NOMO-1 (cell line): ENCODE data around the gene MACROH2A2.
A peak's percentile ranks its signal among the peaks of the same experiment; 100 is the strongest.
"Not testable (repeated sequence)": the region's sequence is repeated elsewhere in the genome, so short reads cannot be mapped to it uniquely, and the experiment has no call there.

Source experiments
- DNase-seq, 2 experiments: peaks; one replicate each; lab custom pipeline; 2025; ENCODE audit not compliant: unreplicated experiment in 2 of 2; lab: John Stamatoyannopoulos, UW

MACROH2A2 gene

DNA sequence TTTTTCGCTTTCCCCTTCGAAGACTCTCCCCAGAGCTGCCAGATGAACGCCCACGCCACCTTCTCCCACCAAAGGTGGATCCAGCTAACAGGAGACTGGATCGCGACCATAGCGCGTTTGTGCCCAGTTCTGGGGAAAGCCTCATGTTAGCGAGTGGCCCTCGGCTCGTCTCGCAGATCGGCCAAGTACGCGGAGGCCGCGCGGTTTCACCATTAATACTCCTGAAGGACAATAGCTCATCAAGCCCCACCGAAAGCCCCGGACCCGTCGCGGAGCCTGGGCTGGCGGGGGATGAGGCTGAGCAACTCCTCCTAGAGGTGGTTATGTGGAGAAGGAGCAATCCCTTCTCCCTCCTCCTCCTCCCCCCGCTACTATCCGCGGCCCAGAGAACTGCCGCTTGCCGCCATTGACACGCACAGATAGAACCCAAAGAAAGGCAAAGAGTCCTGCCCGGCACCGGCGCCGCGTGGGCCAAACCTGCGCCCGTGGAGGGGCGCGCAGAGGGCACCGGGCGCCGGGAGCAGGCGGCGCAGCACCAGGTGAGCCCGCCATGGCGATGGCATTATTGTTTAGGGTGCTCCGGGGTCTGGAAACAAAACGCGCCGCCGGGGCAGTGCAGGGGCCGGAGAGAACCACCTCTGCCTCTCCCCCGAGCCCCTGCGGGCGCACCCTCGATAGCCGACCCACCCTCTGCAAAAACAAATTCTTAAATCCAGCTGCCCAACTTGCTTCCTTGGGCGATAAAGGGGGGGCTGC is at the start of gene MACROH2A2:
Gene MACROH2A2, plus strand, starts transcription at position 385 of the 756 bp plus-strand sequence. CDS start 22,813 bp downstream, outside the sequence.
- DNase-seq = peak in 1 of 2 experiments; percentile 12

DNA sequence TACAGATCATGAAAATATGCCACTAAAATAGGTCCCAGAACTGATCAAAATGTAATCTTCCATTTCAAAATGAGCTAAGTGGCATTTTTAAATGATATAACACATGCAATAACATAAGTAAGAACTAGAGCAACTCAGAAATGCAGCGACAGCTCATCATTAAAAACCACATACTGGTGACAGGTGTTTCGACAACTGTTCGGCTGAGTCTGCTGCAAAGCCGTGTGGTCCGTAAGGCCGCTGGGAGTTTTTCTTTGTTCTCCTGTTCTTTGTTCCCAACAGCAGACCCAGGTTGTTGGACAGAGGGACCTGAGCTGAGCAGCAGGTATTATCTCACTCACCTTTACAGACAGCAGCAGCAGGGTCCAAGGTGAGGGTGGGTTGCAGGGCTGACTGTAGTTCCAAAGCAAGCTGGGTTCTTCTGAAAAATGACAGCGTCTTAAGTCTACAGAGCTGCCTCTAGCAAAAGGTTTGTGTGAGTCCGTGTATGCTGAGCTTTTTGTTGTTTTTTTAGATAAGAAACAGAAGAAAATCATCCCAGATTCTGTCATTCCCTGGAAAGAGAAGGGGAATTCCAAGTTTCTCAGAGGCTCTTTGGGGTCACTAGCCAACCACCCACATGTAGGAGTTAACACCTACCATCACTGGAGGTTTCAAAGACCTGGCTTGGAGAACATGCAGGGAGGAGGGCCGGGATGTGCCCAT is 45.4 kb upstream of the MACROH2A2 start:
- no peak for DNase-seq

DNA sequence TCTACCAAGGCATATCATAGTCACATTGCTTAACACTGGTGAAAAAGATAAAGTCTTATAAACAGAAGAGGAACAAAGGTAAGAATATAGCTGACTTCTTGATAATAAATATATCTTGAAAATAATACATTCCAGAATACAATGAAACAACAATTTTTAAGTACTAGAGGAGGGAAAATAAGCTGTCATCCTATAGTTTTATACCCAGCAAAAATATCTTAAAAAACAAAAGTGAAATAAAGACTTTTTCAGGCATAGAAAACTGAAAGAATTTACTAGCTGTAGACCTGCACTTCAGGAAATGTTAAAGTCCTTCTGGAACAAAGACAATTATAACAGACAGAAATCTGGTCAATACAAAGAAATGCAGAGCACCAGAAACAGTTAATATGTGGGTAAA is 21.4 kb upstream of the MACROH2A2 start:
- DNase-seq = no peak

- DNase-seq = no peak
Observed at GRCh38 chr10:70032667-70033289, 19.9 kb upstream of the MACROH2A2 start.

GRCh38 chr10:70034232-70034631 is 18.4 kb upstream of the MACROH2A2 start:
- DNase-seq = no peak

- DNase-seq = no peak
Observed at GRCh38 chr10:70035531-70035930, 17.1 kb upstream of the MACROH2A2 start.

GRCh38 chr10:70038923-70039322 is 13.7 kb upstream of the MACROH2A2 start:
- DNase-seq = no peak

DNA sequence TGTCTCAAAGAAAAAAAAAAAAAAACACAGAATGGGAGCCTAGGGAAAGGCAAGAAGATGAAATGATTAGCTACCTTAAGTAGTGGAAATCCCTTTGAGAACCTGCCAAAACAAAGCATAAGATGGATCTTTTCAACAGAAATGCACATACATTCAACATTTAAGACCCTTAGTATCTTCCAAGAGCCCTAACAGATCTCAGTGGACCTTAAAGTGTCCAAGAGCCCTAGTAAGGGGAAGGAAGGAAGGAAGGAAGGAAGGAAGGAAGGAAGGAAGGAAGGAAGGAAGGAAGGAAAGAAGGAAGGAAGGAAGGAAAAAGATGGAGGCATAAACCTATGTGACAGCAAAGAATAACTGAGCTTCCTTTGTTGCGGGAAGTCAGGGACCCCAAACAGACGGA is 11.6 kb upstream of the MACROH2A2 start:
- DNase-seq = no peak

DNA sequence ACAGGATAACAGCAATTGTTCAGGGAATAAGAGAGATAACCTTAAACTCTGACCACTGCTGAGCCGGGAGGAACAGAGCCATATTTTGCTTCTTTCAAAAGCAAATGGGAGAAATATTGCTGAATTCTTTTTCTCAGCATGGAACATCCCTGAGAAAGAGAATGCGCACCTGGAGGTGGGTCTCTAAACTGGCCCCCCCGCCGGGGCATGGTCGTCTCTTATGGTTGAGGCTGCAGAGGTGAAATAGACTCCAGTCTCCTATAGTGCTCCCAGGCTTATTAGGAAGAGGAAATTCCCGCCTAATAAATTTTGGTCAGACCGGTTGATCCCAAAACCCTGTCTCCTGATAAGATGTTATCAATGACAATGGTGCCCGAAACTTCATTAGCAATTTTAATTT is 10.9 kb upstream of the MACROH2A2 start:
- DNase-seq = not testable (repeated sequence)

- not testable (repeated sequence) for DNase-seq
Observed at GRCh38 chr10:70047066-70047465, 5.6 kb upstream of the MACROH2A2 start.

DNA sequence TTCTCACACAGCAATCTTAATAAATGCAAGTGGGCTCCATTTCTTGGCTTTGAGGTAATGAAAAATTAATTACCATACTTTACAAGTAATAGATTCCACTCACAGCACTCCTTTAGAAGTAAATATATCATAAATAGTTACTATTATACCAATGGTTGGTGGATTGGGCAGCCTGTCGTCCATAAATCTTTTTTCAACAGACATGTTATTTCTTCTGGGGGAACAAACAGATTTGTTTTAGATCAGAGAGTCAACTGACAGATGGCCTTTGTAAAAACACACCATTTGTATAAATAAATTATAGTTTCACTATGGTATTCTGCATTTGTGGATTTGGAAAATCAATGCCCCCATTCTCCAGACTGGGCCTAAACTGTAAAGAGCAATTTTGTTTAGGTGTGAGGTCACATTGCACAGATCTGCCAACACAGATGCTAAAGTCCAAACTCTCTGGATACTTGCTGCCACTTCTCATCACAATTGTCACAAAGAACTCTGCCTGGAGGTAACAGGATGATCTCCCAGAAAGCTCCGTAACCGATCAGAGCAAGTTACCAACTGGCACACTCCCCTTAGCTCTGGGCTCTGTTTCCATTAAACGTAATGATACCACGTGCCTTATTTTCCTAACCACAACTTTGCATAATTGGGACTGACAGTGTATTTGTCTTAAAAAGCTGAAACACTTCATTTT is 4.5 kb upstream of the MACROH2A2 start:
- no peak for DNase-seq

- DNase-seq = no peak
Observed at GRCh38 chr10:70051848-70052247, 798 bp upstream of the MACROH2A2 start.

- DNase-seq = no peak
Observed at GRCh38 chr10:70053218-70053840, 683 bp downstream of the MACROH2A2 start.

- no peak for DNase-seq
Observed at GRCh38 chr10:70053841-70054288, 1.2 kb downstream of the MACROH2A2 start.

- DNase-seq = no peak
Observed at GRCh38 chr10:70054902-70055301, 2.3 kb downstream of the MACROH2A2 start.

DNA sequence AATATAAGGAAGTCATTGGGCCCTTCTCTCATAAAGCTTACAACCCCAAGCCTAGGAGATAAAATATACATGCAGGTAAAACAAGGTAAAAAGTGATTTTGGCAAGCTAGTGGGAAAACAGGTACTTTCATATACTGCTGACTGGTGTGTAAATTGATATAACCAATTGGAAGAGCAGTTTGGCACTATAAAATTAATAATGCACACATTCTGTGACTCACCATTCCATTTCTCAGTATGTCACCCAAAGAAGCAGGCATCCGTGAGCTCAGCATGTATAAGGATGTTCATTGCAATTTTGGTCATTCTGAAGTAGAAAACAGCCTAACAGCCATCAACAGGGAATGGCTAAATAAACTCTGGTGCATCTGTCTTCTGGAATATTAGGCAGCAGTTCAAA is 2.9 kb downstream of the MACROH2A2 start:
- no peak for DNase-seq

DNA sequence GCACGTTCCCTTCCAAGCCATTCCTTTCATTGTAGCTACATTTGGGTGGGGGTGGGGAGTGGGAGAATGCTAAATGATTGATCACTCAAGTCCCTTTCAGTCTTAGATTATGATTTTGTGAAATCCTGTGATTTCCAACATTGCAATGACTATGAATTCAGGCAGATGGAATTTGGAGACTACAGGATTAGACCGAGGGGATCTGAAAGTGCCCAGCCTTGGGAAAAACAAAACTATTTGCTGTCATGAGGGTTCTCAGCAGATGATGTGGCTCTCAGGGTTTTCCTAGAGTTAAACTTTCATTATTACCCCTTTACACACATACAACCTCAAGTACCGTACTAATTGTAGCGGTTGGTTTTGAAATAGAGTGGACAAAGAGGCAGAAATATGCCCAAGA is 4.7 kb downstream of the MACROH2A2 start:
- DNase-seq = no peak

GRCh38 chr10:70060389-70060788 is 7.7 kb downstream of the MACROH2A2 start:
- DNase-seq = no peak

DNA sequence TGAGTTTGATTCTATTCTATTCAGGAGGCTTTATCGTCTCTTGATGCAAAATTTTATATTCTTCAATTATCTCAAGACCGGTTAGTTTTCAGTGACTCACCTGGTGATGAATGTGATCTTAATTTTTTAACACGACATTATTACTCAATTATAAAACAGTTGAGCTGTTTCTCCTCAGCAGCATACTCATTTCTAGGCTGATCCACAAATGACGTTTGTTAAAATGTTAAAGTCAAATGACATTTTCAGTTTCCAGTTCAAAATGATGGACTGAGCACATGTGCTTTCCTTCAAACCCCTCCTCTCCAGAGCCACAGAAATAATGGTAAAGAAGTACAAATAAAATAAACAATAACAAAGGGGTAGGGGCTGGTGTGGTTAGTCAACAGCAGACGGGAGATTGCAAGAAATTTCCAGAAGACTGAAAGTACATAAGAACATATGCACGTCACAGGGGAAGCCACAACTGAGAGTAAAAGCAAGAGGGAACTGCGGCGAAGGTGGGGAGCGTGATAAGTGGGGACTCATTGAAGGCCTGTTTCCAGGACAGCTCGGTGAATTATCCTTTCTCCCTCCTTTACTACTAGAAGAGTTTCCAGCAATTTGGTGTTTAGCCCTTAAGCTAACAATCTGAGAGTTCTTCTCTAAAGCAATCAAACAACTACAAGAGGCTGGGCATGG is 10.9 kb downstream of the MACROH2A2 start:
- no peak for DNase-seq

GRCh38 chr10:70064486-70064885 is 11.8 kb downstream of the MACROH2A2 start:
- no peak for DNase-seq
